AG09309 (cell line): ENCODE measurements around the gene LAX1.

Experiments
- DNase-seq: peaks from one replicate; pipeline ENCODE4 v3.0.0-alpha.2; 2010; ENCODE audit warnings: low read depth
- H3K4me3 ChIP-seq: 2 replicates; pipeline ENCODE4 v1.5.1; 2011; ENCODE audit warnings: mild to moderate bottlenecking, low read depth, low read length, moderate library complexity; ENCODE audit not compliant: control insufficient read depth
- TF ChIP-seq, protein P1 (sequence below): IDR thresholded peaks from 2 replicates; pipeline ENCODE4 v1.5.1; 2011; ENCODE audit warnings: mild to moderate bottlenecking, low read depth, low read length, inconsistent platforms; ENCODE audit not compliant: insufficient read depth, control insufficient read depth; ENCODE audit errors: missing control alignments

The LAX1 gene

DNA sequence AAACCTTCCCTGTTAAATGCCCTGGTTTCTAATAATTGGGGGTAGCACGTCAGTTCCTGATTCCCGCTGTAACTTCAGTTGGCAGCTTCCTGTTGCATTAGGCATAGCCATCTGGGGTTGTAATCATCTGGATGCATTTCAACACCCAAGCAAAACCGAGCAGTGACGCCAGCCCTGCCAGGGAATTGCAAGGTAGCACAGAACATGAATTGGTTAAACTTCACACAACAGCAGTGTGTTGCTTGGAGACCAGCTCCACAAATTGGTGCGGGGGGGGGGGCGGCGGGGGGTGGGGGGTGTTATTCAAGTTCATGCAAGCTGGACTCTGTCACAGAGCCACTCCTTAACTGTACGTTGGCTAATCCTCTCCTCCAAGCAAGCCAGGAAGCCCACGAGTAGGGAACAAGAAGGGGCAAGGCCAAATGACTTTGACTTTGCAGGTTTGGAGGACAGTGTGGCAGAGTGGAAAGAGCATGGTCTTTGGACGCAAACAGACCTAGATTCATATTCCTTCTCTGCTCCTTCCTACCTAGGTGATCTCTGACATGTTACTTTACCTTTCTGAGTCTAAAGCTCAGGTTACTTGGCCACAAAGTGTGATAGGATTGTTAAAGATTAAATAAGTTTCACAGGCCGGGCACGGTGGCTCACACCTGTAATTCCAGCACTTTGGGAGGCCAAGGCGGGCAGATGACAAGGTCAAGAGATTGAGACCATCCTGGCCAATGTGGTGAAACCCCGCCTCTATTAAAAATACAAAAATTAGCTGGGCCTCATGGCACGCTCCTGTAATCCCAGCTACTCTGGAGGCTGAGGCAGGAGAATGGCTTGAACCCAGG is 4.7 kb downstream of the LAX1 start:
- peak; percentile 72 for DNase-seq
- TF ChIP-seq, protein P1, sequence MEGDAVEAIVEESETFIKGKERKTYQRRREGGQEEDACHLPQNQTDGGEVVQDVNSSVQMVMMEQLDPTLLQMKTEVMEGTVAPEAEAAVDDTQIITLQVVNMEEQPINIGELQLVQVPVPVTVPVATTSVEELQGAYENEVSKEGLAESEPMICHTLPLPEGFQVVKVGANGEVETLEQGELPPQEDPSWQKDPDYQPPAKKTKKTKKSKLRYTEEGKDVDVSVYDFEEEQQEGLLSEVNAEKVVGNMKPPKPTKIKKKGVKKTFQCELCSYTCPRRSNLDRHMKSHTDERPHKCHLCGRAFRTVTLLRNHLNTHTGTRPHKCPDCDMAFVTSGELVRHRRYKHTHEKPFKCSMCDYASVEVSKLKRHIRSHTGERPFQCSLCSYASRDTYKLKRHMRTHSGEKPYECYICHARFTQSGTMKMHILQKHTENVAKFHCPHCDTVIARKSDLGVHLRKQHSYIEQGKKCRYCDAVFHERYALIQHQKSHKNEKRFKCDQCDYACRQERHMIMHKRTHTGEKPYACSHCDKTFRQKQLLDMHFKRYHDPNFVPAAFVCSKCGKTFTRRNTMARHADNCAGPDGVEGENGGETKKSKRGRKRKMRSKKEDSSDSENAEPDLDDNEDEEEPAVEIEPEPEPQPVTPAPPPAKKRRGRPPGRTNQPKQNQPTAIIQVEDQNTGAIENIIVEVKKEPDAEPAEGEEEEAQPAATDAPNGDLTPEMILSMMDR, result no peak
- no peak overlapping the region for H3K4me3 ChIP-seq

DNA sequence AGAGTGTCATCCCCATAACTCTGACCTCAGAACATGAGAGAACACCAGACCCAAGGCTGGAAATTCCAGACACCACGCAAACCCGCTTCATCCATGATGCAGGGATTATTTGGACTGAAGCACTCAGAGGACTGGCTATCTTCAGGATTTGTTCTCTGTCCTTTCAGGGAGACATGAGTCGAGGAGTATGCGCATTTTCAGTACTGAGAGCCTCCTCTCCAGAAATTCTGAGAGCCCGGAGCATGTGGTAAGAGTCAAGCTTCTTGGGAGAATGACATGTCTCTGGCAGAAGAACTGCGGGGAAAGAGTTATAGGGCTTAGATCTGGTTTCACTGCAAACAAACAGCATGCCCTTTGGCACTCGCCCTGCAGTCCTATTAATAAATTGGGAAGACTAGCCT is 6.9 kb downstream of the LAX1 start:
- H3K4me3 ChIP-seq, result no peak overlapping the region
- TF ChIP-seq, protein P1, result no peak
- no peak for DNase-seq

DNA sequence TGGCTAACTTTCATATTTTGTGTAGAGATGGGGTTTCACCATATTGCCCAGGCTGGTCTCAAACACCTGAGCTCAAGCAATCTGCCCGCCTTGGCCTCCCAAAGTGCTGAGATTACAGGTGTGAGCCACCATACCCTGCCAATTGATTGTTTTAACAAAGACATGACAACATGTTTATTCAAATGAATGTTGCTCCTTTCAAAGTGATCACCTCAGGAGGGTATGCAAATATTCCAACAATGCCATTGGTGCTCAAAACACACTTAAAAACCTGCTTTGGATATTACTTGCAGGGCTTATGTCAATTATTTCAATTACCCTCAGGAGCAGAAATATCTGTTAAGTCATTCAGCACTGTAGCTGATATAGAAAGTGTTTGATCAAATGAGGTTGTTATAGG is 7.9 kb downstream of the LAX1 start:
- TF ChIP-seq, protein P1, result no peak
- H3K4me3 ChIP-seq, result no peak overlapping the region
- no peak for DNase-seq

DNA sequence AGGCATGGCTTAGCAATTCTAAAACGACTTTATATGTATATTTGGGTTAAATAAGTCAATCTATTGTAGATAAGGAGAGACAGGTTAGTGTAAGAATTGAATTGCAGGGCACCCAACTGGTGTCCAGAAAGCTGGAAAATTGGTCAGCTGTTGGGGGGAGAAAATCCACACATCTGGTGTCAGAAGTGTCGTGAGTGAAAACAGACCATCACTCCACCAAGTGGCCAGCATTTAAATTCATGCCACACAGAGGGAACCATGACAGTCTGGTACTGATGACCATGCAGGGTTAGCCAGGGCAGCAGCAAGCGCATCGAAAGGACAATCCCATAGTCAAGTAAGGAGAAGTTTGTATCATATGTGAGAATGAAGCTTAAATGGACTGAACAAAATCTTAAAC is 11.7 kb downstream of the LAX1 start:
- TF ChIP-seq, protein P1, result no peak
- H3K4me3 ChIP-seq, result no peak overlapping the region
- no peak for DNase-seq

DNA sequence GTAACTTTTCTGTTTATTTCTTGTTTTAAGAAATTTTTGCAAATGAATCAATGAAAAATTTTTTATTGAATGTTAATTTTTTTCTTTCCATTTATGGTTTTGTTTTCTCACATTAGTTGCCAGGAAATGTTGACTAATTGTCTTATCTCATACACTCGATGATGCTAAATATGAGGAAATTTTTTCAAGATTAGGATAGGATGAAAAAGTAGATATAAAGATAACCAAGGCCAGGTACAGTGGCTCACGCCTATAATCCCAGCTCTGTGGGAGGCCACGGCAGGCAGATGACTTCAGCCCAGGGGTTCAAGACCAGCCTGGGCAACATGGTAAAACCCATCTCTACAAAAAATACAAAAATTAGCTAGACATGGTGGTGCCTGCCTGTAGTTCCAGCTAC is 12.6 kb downstream of the LAX1 start:
- DNase-seq, result no peak
- TF ChIP-seq, protein P1, result no peak
- H3K4me3 ChIP-seq, result no peak overlapping the region

DNA sequence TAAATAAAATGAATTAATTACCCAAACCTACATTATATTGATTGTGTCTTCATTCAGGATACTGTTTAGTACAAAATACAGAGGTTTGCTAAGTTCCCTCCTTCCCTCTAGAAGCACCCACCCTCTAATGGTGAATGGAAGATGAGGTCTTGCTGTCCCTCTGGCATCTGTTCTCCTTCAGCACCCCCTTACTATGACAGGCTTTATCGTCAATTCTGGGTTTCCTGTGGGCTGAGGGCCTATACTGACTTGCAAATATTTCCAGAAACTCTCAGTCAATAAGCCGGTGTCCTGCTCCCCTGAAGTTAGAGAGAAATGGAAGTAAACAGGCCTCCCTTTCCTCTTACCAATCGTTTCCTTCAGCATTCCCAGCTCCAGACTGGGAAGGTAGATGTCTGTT is 13.2 kb downstream of the LAX1 start:
- H3K4me3 ChIP-seq, result no peak overlapping the region
- no peak for DNase-seq
- TF ChIP-seq, protein P1, result no peak
